HEK293 (cell line): ENCODE measurements around the gene NHERF2.

Experiments used
- AEBP2 ChIP-seq: fragments of 450-650 bp; formaldehyde crosslinking; IDR thresholded peaks from 2 replicates; pipeline ENCODE4 v1.5.1; 2016; ENCODE audit warnings: missing biosample characterization, missing genetic modification characterization, borderline replicate concordance
- BCL11B ChIP-seq: fragments of 450-650 bp; formaldehyde crosslinking; IDR thresholded peaks from 2 replicates; pipeline ENCODE4 v1.5.1; 2016; ENCODE audit warnings: low read depth, missing biosample characterization, missing genetic modification characterization
- KLF9 ChIP-seq: fragments of 450-650 bp; formaldehyde crosslinking; IDR thresholded peaks from 2 replicates; pipeline ENCODE4 v1.5.1; 2016; ENCODE audit warnings: missing biosample characterization, missing genetic modification characterization, low read depth
- PRDM2 ChIP-seq: fragments of 450-650 bp; formaldehyde crosslinking; IDR thresholded peaks from 2 replicates; pipeline ENCODE4 v1.5.1; 2016; ENCODE audit warnings: missing biosample characterization, missing genetic modification characterization, borderline replicate concordance
- SP7 ChIP-seq: fragments of 450-650 bp; formaldehyde crosslinking; IDR thresholded peaks from 2 replicates; pipeline ENCODE4 v1.5.1; 2016; ENCODE audit warnings: missing biosample characterization, missing genetic modification characterization
- YY2 ChIP-seq: fragments of 450-650 bp; formaldehyde crosslinking; IDR thresholded peaks from 2 replicates; pipeline ENCODE4 v1.5.1; 2016; ENCODE audit warnings: missing biosample characterization, missing genetic modification characterization
- ZBTB1 ChIP-seq: fragments of 450-650 bp; formaldehyde crosslinking; IDR thresholded peaks from 2 replicates; pipeline ENCODE4 v1.5.1; 2016; ENCODE audit warnings: missing biosample characterization, missing genetic modification characterization
- ZBTB26 ChIP-seq: fragments of 450-650 bp; formaldehyde crosslinking; optimal IDR thresholded peaks from 2 replicates; pipeline ENCODE3; 2016; ENCODE audit warnings: missing biosample characterization, mild to moderate bottlenecking, missing genetic modification characterization
- ZBTB7A ChIP-seq: fragments of 450-650 bp; formaldehyde crosslinking; IDR thresholded peaks from 2 replicates; pipeline ENCODE4 v1.5.1; 2016; ENCODE audit warnings: low read depth, missing biosample characterization, missing genetic modification characterization
- ZEB2 ChIP-seq: fragments of 450-650 bp; formaldehyde crosslinking; IDR thresholded peaks from 2 replicates; pipeline ENCODE4 v1.5.1; 2016; ENCODE audit warnings: missing biosample characterization, missing genetic modification characterization
- ZFP41 ChIP-seq: fragments of 450-650 bp; formaldehyde crosslinking; IDR thresholded peaks from 2 replicates; pipeline ENCODE4 v1.5.1; 2016; ENCODE audit warnings: missing biosample characterization, missing genetic modification characterization, borderline replicate concordance
- ZNF146 ChIP-seq: fragments of 450-650 bp; formaldehyde crosslinking; IDR thresholded peaks from 2 replicates; pipeline ENCODE4 v1.5.1; 2016; ENCODE audit warnings: missing biosample characterization, missing genetic modification characterization
- ZNF2 ChIP-seq: fragments of 450-650 bp; formaldehyde crosslinking; IDR thresholded peaks from 2 replicates; pipeline ENCODE4 v1.5.1; 2016; ENCODE audit warnings: missing biosample characterization, missing genetic modification characterization
- ZNF24 ChIP-seq: fragments of 450-650 bp; formaldehyde crosslinking; IDR thresholded peaks from 2 replicates; pipeline ENCODE4 v1.5.1; 2016; ENCODE audit warnings: missing biosample characterization, missing genetic modification characterization
- ZNF302 ChIP-seq: fragments of 450-650 bp; formaldehyde crosslinking; IDR thresholded peaks from 2 replicates; pipeline ENCODE4 v1.5.1; 2016; ENCODE audit warnings: missing biosample characterization, missing genetic modification characterization, low read depth
- ZNF311 ChIP-seq: fragments of 450-650 bp; formaldehyde crosslinking; IDR thresholded peaks from 2 replicates; pipeline ENCODE4 v1.5.1; 2017; ENCODE audit warnings: missing biosample characterization, missing genetic modification characterization, borderline replicate concordance
- ZNF341 ChIP-seq: fragments of 450-650 bp; formaldehyde crosslinking; IDR thresholded peaks from 2 replicates; pipeline ENCODE4; 2016; ENCODE audit warnings: low read depth, missing biosample characterization, missing genetic modification characterization
- ZNF354C ChIP-seq: fragments of 450-650 bp; formaldehyde crosslinking; IDR thresholded peaks from 2 replicates; pipeline ENCODE4 v1.5.1; 2016; ENCODE audit warnings: missing biosample characterization, missing genetic modification characterization, low read depth, borderline replicate concordance
- ZNF433 ChIP-seq: fragments of 450-650 bp; formaldehyde crosslinking; IDR thresholded peaks from 2 replicates; pipeline ENCODE4 v1.5.1; 2016; ENCODE audit warnings: missing biosample characterization, missing genetic modification characterization, low read depth
- ZNF449 ChIP-seq: fragments of 450-650 bp; formaldehyde crosslinking; IDR thresholded peaks from 2 replicates; pipeline ENCODE4 v1.5.1; 2017; ENCODE audit warnings: missing biosample characterization, mild to moderate bottlenecking, missing genetic modification characterization, moderate library complexity
- ZNF488 ChIP-seq: fragments of 450-650 bp; formaldehyde crosslinking; IDR thresholded peaks from 2 replicates; pipeline ENCODE4 v1.5.1; 2016; ENCODE audit warnings: missing biosample characterization, missing genetic modification characterization
- ZNF548 ChIP-seq: fragments of 450-650 bp; formaldehyde crosslinking; IDR thresholded peaks from 2 replicates; pipeline ENCODE4 v1.5.1; 2016; ENCODE audit warnings: missing biosample characterization, missing genetic modification characterization
- ZNF600 ChIP-seq: fragments of 450-650 bp; formaldehyde crosslinking; IDR thresholded peaks from 2 replicates; pipeline ENCODE4 v1.5.1; 2016; ENCODE audit warnings: missing biosample characterization, missing genetic modification characterization
- ZNF792 ChIP-seq: fragments of 450-650 bp; formaldehyde crosslinking; IDR thresholded peaks from 2 replicates; pipeline ENCODE4 v1.5.1; 2016; ENCODE audit warnings: missing biosample characterization, missing genetic modification characterization
- TF ChIP-seq, protein P1 (sequence below): fragments of 450-650 bp; formaldehyde crosslinking; IDR thresholded peaks from 2 replicates; pipeline ENCODE4 v1.5.1; 2017; ENCODE audit warnings: missing biosample characterization, missing genetic modification characterization

Gene NHERF2

GRCh38 chr16:2027024-2028010, 615 bp downstream of the NHERF2 start (continued):
- peak; percentile 70; the same call in 1 of the 2 replicates for TF ChIP-seq BCL11B (tag by site-specific recombination)
- TF ChIP-seq ZBTB26: peak; percentile 64
- peak; percentile 52; the same call in 1 of the 2 replicates for TF ChIP-seq ZEB2
- TF ChIP-seq ZNF341: no peak
- TF ChIP-seq ZNF2 (tag by site-specific recombination): peak; percentile 82
- TF ChIP-seq ZNF449 (tag by site-specific recombination): no peak
- TF ChIP-seq PRDM2 (tag by site-specific recombination): peak; percentile 90; the same call in 1 of the 2 replicates
- no peak for TF ChIP-seq ZBTB1 (tag by site-specific recombination)
- no peak for TF ChIP-seq ZNF302 (tag by site-specific recombination)
- TF ChIP-seq ZNF433 (tag by site-specific recombination): no peak
- TF ChIP-seq ZNF354C (tag by site-specific recombination): no peak
- TF ChIP-seq, protein P1, sequence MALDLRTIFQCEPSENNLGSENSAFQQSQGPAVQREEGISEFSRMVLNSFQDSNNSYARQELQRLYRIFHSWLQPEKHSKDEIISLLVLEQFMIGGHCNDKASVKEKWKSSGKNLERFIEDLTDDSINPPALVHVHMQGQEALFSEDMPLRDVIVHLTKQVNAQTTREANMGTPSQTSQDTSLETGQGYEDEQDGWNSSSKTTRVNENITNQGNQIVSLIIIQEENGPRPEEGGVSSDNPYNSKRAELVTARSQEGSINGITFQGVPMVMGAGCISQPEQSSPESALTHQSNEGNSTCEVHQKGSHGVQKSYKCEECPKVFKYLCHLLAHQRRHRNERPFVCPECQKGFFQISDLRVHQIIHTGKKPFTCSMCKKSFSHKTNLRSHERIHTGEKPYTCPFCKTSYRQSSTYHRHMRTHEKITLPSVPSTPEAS (tag by site-specific recombination): peak; percentile 83
- TF ChIP-seq ZFP41 (tag by site-specific recombination): no peak
- peak; percentile 37; the same call in 1 of the 2 replicates for TF ChIP-seq ZNF488 (tag by site-specific recombination)
- TF ChIP-seq SP7: peak; percentile 54; the same call in 1 of the 2 replicates
- TF ChIP-seq ZNF792 (tag by site-specific recombination): peak; percentile 82; the same call in 1 of the 2 replicates
- TF ChIP-seq KLF9 (tag by site-specific recombination): peak; percentile 51; the same call in 1 of the 2 replicates
- 0 out of 2 replicates have a peak, but pooled peaks have one; percentile 33 for TF ChIP-seq ZBTB7A (tag by site-specific recombination)
- TF ChIP-seq YY2 (tag by site-specific recombination): 0 out of 2 replicates have a peak, but pooled peaks have one; percentile 28
- 0 out of 2 replicates have a peak, but pooled peaks have one; percentile 26 for TF ChIP-seq ZNF24 (tag by site-specific recombination)
- TF ChIP-seq ZNF548 (tag by site-specific recombination): no peak
- TF ChIP-seq ZNF600: peak; percentile 96
- no peak for TF ChIP-seq ZNF311
- TF ChIP-seq ZNF146 (tag by site-specific recombination): peak; percentile 28; the same call in 1 of the 2 replicates
- TF ChIP-seq AEBP2 (tag by site-specific recombination): no peak
